Stromal cell of bone marrow (primary cell): ENCODE results near the gene TOR1AIP2.
A peak's percentile ranks its signal among the peaks of the same experiment; 100 is the strongest.

Source experiments
- DNase-seq: peaks from one replicate; pipeline ENCODE4 v3.0.0-alpha.2; 2012; ENCODE audit warnings: low read depth

TOR1AIP2 gene

GRCh38 chr1:179825206-179825605 is 52.4 kb downstream of the TOR1AIP2 start:
- no peak for DNase-seq

GRCh38 chr1:179824265-179824664 is 53.3 kb downstream of the TOR1AIP2 start:
- DNase-seq: no peak

GRCh38 chr1:179823693-179824092 is 53.9 kb downstream of the TOR1AIP2 start:
- DNase-seq: no peak

- DNase-seq: no peak
Measured at GRCh38 chr1:179822065-179822464, 55.5 kb downstream of the TOR1AIP2 start.

GRCh38 chr1:179821524-179821923 is 56.1 kb downstream of the TOR1AIP2 start:
- no peak for DNase-seq

- DNase-seq: no peak
Measured at GRCh38 chr1:179820226-179820970, 57.2 kb downstream of the TOR1AIP2 start.

GRCh38 chr1:179818743-179819173 is 58.8 kb downstream of the TOR1AIP2 start:
- DNase-seq: no peak

GRCh38 chr1:179818260-179818659 is 59.3 kb downstream of the TOR1AIP2 start:
- DNase-seq: no peak

GRCh38 chr1:179817789-179818188 is 59.8 kb downstream of the TOR1AIP2 start:
- DNase-seq: no peak

GRCh38 chr1:179817056-179817455 is 60.5 kb downstream of the TOR1AIP2 start:
- DNase-seq: no peak

GRCh38 chr1:179816196-179816960 is 61.2 kb downstream of the TOR1AIP2 start:
- DNase-seq: no peak

- DNase-seq: no peak
Measured at GRCh38 chr1:179815641-179816040, 62.0 kb downstream of the TOR1AIP2 start.

GRCh38 chr1:179814546-179814838 is 63.1 kb downstream of the TOR1AIP2 start:
- no peak for DNase-seq

GRCh38 chr1:179813626-179814545 is 63.7 kb downstream of the TOR1AIP2 start:
- no peak for DNase-seq

- DNase-seq: no peak
Measured at GRCh38 chr1:179812501-179813292, 64.9 kb downstream of the TOR1AIP2 start.

GRCh38 chr1:179810367-179810715 is 67.3 kb downstream of the TOR1AIP2 start:
- DNase-seq: no peak

GRCh38 chr1:179809506-179810366 is 67.9 kb downstream of the TOR1AIP2 start:
- peak; percentile 32 for DNase-seq

GRCh38 chr1:179808503-179808902 is 69.1 kb downstream of the TOR1AIP2 start:
- no peak for DNase-seq

GRCh38 chr1:179807691-179808485 is 69.7 kb downstream of the TOR1AIP2 start:
- peak; percentile 20 for DNase-seq

GRCh38 chr1:179807291-179807690 is 70.3 kb downstream of the TOR1AIP2 start:
- DNase-seq: no peak
